GM12875 (cell line): ENCODE data around the gene ABHD1.

ENCODE experiments used
- H3K4me3 ChIP-seq: one replicate; pipeline ENCODE4 v1.5.1; 2011; ENCODE audit warnings: low read depth, low read length, control low read depth
- CTCF ChIP-seq: IDR thresholded peaks from 2 replicates; pipeline ENCODE4 v1.5.1; 2011; ENCODE audit warnings: low read depth, mild to moderate bottlenecking, control low read depth, inconsistent platforms, low read length, moderate library complexity, borderline replicate concordance; ENCODE audit not compliant: insufficient read depth

Gene ABHD1

GRCh38 chr2:27088634-27089033 is 35.0 kb upstream of the ABHD1 start:
- no peak for TF ChIP-seq CTCF
- H3K4me3 ChIP-seq = no peak overlapping the region

DNA sequence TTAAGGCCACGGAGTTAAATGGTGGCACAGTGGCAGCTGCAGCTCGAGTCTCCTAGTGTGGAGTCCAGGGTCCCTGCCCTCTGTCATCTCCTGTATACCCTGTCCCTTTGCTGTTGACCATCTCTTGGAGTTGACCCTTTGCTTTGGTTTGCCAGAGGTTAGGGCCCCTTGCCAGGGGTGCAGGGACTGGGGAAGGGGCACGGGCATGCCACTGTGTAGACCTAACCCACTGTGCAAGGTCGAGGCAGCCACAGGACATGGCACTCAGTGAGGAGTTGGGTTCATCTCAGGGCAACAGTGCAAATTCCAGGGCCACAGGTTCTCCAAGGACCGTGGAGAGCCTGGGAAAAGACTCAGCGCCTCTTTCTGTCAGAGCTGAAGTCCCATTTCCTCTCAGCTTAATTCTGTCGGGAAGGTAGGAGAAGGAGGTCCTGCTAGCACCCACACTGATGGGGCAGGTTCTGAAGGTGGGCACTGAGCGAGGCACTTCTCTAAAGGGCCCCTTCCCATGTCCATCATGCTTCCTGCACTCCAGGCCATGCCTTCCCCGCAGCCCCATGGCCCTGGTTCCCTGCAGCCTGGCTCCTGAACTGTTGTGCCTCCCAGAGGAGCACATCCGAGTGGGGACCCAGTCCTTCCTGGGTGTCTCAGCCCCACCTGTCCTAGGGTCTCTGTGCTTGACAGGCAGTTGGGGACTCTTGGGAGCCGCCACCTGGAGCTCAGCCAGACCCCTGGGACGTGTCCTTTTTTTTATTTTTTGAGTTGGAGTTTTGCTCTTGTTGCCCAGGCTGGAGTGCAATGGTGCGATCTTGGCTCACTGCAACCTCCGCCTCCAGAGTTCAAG is 34.3 kb upstream of the ABHD1 start:
- no peak overlapping the region for H3K4me3 ChIP-seq
- no peak for TF ChIP-seq CTCF

DNA sequence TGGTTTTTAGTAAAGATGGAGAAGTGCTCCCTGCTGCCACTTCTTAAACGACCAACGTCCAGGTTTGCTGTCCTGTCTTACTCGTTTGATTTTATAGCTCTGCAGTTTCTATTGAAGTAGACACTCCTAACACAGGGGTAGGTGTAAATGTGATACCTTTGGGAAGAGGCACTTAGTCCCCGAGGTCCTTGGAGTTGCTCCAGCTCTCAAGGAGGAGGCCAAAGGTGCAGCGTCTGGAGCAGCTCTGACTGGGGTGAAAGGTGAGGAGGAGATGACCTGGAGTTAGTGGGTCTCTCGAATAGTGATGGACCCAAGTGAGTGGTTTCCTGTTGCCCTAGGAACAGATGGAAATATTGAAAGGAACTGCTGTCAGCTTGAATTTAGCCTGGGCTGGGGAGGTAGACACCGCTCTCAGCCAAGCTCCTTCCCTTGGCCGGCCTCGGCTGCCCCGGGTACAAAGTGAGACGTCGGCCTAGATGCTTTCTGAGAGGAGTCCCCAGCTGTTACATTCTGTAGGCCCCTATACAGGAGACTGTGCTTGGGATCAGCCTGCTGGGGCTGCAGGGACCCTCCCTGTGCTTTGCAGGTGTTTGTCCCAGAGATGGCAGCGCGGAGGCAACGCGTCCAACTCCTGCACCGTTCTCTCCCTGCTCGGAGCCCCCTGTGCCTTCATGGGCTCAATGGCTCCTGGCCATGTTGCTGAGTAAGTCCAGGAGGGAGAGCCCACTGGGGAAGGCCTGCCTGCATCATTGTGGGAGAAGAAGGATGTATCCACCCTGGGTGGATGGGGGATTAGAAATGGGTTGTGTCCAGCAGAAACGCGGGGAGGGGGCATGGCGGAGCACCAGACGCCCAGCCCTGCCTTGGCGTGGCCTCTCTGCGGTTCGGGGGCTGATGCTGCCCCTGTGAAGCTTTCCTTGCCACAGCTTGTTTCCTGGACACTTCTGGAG is 31.6 kb upstream of the ABHD1 start:
- no peak for TF ChIP-seq CTCF
- no peak overlapping the region for H3K4me3 ChIP-seq

GRCh38 chr2:27092696-27093429 is 30.8 kb upstream of the ABHD1 start:
- no peak overlapping the region for H3K4me3 ChIP-seq
- no peak for TF ChIP-seq CTCF

- no peak for TF ChIP-seq CTCF
- no peak overlapping the region for H3K4me3 ChIP-seq
Measured at GRCh38 chr2:27093430-27094352, 29.9 kb upstream of the ABHD1 start.
